Measurements from ENCODE around the gene HPCAL1.

DNA sequence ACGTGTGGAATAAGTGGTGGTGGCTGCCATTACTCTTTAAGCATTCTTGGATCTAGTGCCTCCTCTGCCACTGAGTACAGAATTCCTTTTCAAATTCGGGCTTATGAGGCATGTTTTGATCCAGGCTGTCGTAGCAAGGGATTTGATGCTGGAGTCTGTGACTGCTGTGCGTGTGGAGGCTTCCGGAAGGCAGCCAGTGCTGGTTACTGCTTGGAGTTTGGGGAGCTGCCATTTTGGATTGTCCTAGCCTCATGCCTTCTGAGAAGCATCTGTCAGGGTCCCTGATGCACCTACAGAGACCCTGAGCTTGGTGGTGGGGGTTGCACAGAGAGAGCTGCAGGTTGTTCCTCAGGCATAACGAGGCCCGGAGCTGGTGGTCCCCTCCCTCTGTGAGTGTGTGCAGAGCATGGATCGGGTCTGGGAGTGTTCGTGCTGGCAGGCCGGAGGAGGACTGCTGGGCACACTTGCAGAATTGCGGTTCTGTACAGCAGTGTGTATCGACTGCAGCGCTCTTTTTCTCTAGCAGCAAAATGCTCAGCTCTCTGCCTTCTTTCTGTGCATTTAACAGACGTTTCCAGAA lies 7.7 kb downstream of the HPCAL1 start:
- TF ChIP-seq, protein P1, sequence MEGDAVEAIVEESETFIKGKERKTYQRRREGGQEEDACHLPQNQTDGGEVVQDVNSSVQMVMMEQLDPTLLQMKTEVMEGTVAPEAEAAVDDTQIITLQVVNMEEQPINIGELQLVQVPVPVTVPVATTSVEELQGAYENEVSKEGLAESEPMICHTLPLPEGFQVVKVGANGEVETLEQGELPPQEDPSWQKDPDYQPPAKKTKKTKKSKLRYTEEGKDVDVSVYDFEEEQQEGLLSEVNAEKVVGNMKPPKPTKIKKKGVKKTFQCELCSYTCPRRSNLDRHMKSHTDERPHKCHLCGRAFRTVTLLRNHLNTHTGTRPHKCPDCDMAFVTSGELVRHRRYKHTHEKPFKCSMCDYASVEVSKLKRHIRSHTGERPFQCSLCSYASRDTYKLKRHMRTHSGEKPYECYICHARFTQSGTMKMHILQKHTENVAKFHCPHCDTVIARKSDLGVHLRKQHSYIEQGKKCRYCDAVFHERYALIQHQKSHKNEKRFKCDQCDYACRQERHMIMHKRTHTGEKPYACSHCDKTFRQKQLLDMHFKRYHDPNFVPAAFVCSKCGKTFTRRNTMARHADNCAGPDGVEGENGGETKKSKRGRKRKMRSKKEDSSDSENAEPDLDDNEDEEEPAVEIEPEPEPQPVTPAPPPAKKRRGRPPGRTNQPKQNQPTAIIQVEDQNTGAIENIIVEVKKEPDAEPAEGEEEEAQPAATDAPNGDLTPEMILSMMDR (IDR thresholded peaks at IDR 0.05; ENCODE audit: insufficient read depth, low read depth, low read length) = no peak
- TF ChIP-seq EZH2 (IDR thresholded peaks at IDR 0.05; ENCODE audit: insufficient read depth, low read length) = no peak
